ENCODE measurements around the gene MAP2K5.

GRCh38 chr15:67774626-67775025, 232.1 kb downstream of the MAP2K5 start:
- TF ChIP-seq PPARA (CRISPR knock-in tag; IDR thresholded peaks at IDR 0.05; ENCODE audit: borderline replicate concordance), result no peak
- TF ChIP-seq ZFP3 (CRISPR knock-in tag; IDR thresholded peaks at IDR 0.05), result no peak
- no peak for TF ChIP-seq PATZ1 (CRISPR knock-in tag; IDR thresholded peaks at IDR 0.05; ENCODE audit: borderline replicate concordance)
- no peak for TF ChIP-seq ESRRG (CRISPR knock-in tag; IDR thresholded peaks at IDR 0.05)
- no peak for TF ChIP-seq POU6F1 (CRISPR knock-in tag; IDR thresholded peaks at IDR 0.05; ENCODE audit: borderline replicate concordance, low read depth)
- no peak for TF ChIP-seq ZFP30 (CRISPR knock-in tag; IDR thresholded peaks at IDR 0.05)
- no peak for TF ChIP-seq CSRNP3 (CRISPR knock-in tag; IDR thresholded peaks at IDR 0.05)
- TF ChIP-seq TOX (CRISPR knock-in tag; IDR thresholded peaks at IDR 0.05; ENCODE audit: borderline replicate concordance), result no peak
- no peak for TF ChIP-seq RARB (CRISPR knock-in tag; IDR thresholded peaks at IDR 0.05)
- TF ChIP-seq ZC3H10 (CRISPR knock-in tag; IDR thresholded peaks at IDR 0.05), result no peak
- no peak for TF ChIP-seq BACH2 (CRISPR knock-in tag; IDR thresholded peaks at IDR 0.05; ENCODE audit: borderline replicate concordance)
- no peak for TF ChIP-seq ISL1 (CRISPR knock-in tag; IDR thresholded peaks at IDR 0.05)
- no peak for TF ChIP-seq ZNF565 (CRISPR knock-in tag; conservative IDR thresholded peaks at IDR 0.05; ENCODE audit: low read depth)
- no peak for TF ChIP-seq ARNTL (CRISPR knock-in tag; IDR thresholded peaks at IDR 0.05; ENCODE audit: borderline replicate concordance, low read depth)
